Keratinocyte (primary cell): ENCODE measurements around the gene EMX2.

Experiments
- CTCF ChIP-seq, 3 experiments: IDR thresholded peaks in 1 of 3; conservative IDR thresholded peaks in 1 of 3; optimal IDR thresholded peaks in 1 of 3; 2 replicates in 2 of 3; 3 replicates in 1 of 3; pipeline versions ENCODE3 to v1.5.1; 2011; ENCODE audit warnings: low read length in 3 of 3, mild to moderate bottlenecking in 3 of 3, moderate library complexity in 2 of 3, control low read depth in 1 of 3, inconsistent platforms in 1 of 3; ENCODE audit not compliant: insufficient read depth in 2 of 3; ENCODE audit errors: extremely low read depth in 1 of 3
- EZH2 ChIP-seq: IDR thresholded peaks from one replicate; pipeline ENCODE4 v1.6.1; 2012; ENCODE audit warnings: inconsistent platforms, mild to moderate bottlenecking, low read length, moderate library complexity

GRCh38 chr10:117502421-117503243 lies 39.9 kb upstream of the EMX2 start:
- TF ChIP-seq CTCF (optimal IDR thresholded peaks at IDR 0.05 in 1 of 3, IDR thresholded peaks at IDR 0.05 in 1 of 3, conservative IDR thresholded peaks at IDR 0.05 in 1 of 3; ENCODE audit: extremely low read depth in 1 of 3, insufficient read depth in 2 of 3, low read length in 3 of 3), result no peak
- no peak for TF ChIP-seq EZH2
